ENCODE data around the gene ATP8A2.

Gene ATP8A2

DNA sequence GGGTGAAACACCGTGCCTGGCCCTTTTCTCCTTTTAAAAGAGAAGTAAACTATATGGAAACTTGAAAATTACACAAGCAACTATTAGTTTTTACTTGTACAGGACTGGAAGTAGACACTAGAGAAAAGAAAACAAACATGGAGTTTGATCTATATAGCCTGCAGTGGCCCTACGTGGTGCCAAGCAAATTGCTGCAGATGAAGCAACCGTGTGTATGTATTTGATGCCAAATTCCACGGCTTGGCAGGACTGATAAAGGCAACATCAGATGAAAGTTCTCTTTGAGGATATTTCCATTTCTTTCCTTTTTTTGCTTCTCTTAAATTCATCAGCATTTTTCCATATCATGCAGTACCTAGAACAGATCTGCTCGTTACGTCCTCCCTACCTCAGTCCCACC is 49.8 kb downstream of the ATP8A2 start:
- no peaks in the 10 kb centered on the region; the same call in 1 of the 2 replicates for H3K27me3 ChIP-seq (replicated peaks; ENCODE audit: control insufficient read depth, insufficient read depth, low read length)
- TF ChIP-seq, protein P1, sequence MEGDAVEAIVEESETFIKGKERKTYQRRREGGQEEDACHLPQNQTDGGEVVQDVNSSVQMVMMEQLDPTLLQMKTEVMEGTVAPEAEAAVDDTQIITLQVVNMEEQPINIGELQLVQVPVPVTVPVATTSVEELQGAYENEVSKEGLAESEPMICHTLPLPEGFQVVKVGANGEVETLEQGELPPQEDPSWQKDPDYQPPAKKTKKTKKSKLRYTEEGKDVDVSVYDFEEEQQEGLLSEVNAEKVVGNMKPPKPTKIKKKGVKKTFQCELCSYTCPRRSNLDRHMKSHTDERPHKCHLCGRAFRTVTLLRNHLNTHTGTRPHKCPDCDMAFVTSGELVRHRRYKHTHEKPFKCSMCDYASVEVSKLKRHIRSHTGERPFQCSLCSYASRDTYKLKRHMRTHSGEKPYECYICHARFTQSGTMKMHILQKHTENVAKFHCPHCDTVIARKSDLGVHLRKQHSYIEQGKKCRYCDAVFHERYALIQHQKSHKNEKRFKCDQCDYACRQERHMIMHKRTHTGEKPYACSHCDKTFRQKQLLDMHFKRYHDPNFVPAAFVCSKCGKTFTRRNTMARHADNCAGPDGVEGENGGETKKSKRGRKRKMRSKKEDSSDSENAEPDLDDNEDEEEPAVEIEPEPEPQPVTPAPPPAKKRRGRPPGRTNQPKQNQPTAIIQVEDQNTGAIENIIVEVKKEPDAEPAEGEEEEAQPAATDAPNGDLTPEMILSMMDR (IDR thresholded peaks at IDR 0.05; ENCODE audit: insufficient read depth, low read length, poor library complexity, severe bottlenecking), result no peak
- DNase-seq (ENCODE audit: extremely low read depth, insufficient read length), result no peak
- no peaks in the 10 kb centered on the region for H3K36me3 ChIP-seq (ENCODE audit: control insufficient read depth, insufficient read depth, low read length)
- H3K4me3 ChIP-seq (replicated peaks; ENCODE audit: low read depth, low read length), result no peak overlapping the region

DNA sequence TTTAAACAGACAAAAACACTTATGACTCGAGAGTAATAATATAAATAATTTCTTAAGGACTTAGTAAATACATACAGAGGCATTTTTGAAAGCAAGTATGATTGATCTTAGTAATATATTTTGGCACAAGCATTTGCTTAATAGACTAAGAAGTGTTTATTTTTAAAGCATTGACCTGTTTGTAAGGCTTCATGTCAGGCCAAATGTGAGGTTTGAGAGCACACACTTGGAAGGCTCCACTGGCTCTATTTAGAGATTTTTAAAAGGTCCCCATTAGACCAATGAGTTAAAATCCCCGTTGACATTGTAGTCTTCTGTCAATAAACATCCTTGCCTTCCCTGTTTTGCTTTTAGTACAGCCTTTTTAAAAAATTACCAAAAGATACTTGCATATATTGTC is 50.4 kb downstream of the ATP8A2 start:
- Histone ChIP-seq H3K36me3 (ENCODE audit: control insufficient read depth, insufficient read depth, low read length) (no peaks in the 10 kb centered on the region), H3K27me3 (replicated peaks; ENCODE audit: control insufficient read depth, insufficient read depth, low read length) (no peaks in the 10 kb centered on the region), H3K4me3 (replicated peaks; ENCODE audit: low read depth, low read length) (no peak overlapping the region)
- no peak for DNase-seq (ENCODE audit: extremely low read depth, insufficient read length)
- TF ChIP-seq, protein P1 (IDR thresholded peaks at IDR 0.05; ENCODE audit: insufficient read depth, low read length, poor library complexity, severe bottlenecking), result no peak

GRCh38 chr13:25423831-25424230 is 52.1 kb downstream of the ATP8A2 start:
- TF ChIP-seq, protein P1 (IDR thresholded peaks at IDR 0.05; ENCODE audit: insufficient read depth, low read length, poor library complexity, severe bottlenecking), result no peak
- Histone ChIP-seq H3K36me3 (ENCODE audit: control insufficient read depth, insufficient read depth, low read length) (no peaks in the 10 kb centered on the region), H3K4me3 (replicated peaks; ENCODE audit: low read depth, low read length) (no peak overlapping the region), H3K27me3 (replicated peaks; ENCODE audit: control insufficient read depth, insufficient read depth, low read length) (no peaks in the 10 kb centered on the region)
- no peak for DNase-seq (ENCODE audit: extremely low read depth, insufficient read length)

- Histone ChIP-seq H3K36me3 (ENCODE audit: control insufficient read depth, insufficient read depth, low read length) (no peaks in the 10 kb centered on the region), H3K4me3 (replicated peaks; ENCODE audit: low read depth, low read length) (no peak overlapping the region), H3K27me3 (replicated peaks; ENCODE audit: control insufficient read depth, insufficient read depth, low read length) (no peaks in the 10 kb centered on the region)
- no peak for DNase-seq (ENCODE audit: extremely low read depth, insufficient read length)
- TF ChIP-seq, protein P1 (IDR thresholded peaks at IDR 0.05; ENCODE audit: insufficient read depth, low read length, poor library complexity, severe bottlenecking), result no peak
Measured at GRCh38 chr13:25429466-25429865, 57.7 kb downstream of the ATP8A2 start.

- DNase-seq (ENCODE audit: extremely low read depth, insufficient read length), result no peak
- TF ChIP-seq, protein P1 (IDR thresholded peaks at IDR 0.05; ENCODE audit: insufficient read depth, low read length, poor library complexity, severe bottlenecking), result no peak
Measured at GRCh38 chr13:25432691-25433090, 60.9 kb downstream of the ATP8A2 start.

DNA sequence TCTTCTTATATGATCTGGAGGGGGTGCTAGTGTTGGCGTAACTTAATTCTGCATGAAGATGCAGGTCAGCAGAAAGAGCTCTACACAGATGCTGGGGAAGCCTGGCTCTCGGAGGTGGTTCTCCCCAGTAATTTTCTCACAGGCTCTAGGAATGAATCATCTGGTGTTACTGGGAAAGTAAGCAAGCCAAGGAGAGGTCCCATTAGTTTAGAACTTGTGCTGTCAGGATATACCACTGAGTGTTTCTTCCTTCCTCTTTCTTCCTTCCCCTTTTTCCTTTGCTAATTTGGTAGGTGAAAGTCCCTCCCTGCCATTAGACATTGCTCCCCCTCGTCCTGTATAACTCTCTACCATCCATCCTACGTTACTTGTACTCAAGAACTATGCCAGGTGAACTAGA is 68.3 kb downstream of the ATP8A2 start:
- Histone ChIP-seq H3K36me3 (ENCODE audit: control insufficient read depth, insufficient read depth, low read length) (no peaks in the 10 kb centered on the region), H3K27me3 (replicated peaks; ENCODE audit: control insufficient read depth, insufficient read depth, low read length) (no peaks in the 10 kb centered on the region), H3K4me3 (replicated peaks; ENCODE audit: low read depth, low read length) (no peak overlapping the region)
- TF ChIP-seq, protein P1 (IDR thresholded peaks at IDR 0.05; ENCODE audit: insufficient read depth, low read length, poor library complexity, severe bottlenecking), result no peak
- no peak for DNase-seq (ENCODE audit: extremely low read depth, insufficient read length)

More at GRCh38 chr13:25432691-25433090, 60.9 kb downstream of the ATP8A2 start:
- Histone ChIP-seq H3K4me3 (replicated peaks; ENCODE audit: low read depth, low read length) (no peak overlapping the region), H3K36me3 (ENCODE audit: control insufficient read depth, insufficient read depth, low read length) (no peaks in the 10 kb centered on the region), H3K27me3 (replicated peaks; ENCODE audit: control insufficient read depth, insufficient read depth, low read length) (no peaks in the 10 kb centered on the region)

Data from GM06990 (cell line).